GM11168 (cell line): ENCODE data around the gene CHMP4B.

ENCODE experiments used
- in situ Hi-C: fragments of 300-500 bp; cut with MboI; formaldehyde crosslinking; loops from one replicate; pipeline ENCODE4 v1.12.0; 2022; ENCODE audit warnings: low sequenced_read_pairs; ENCODE audit not compliant: unreplicated experiment

Gene CHMP4B

GRCh38 chr20:33836277-33836676 lies 25.1 kb downstream of the CHMP4B start:
- in situ Hi-C loops: no loop called here

- in situ Hi-C loops: no loop called here
Observed at GRCh38 chr20:33837096-33837830, 26.1 kb downstream of the CHMP4B start.

GRCh38 chr20:33838035-33838864 lies 27.1 kb downstream of the CHMP4B start:
- in situ Hi-C loops: no loop called here

DNA sequence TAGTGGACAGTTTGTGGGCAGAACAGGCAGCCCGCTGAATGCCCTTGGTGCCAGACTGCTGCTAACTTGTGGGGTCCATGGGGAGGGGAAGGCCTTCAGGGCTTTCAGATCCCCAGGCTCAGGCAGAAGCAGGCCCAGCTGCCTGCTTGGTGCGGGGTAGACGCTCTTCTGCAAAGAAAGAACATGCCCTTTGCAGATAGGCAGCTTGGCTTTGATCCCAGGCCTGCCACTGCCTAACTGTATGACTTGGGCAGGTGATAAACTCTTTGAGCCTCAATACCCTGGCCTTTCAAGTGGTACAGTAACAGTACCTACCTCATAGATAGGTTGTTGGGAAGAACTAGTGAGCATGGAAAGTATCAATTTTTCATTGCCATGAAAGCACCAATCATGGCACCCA lies 28.4 kb downstream of the CHMP4B start:
- in situ Hi-C loops: no loop called here

- in situ Hi-C loops: no loop called here
Observed at GRCh38 chr20:33840160-33840559, 29.0 kb downstream of the CHMP4B start.

- in situ Hi-C loops: no loop called here
Observed at GRCh38 chr20:33840759-33841435, 29.7 kb downstream of the CHMP4B start.

DNA sequence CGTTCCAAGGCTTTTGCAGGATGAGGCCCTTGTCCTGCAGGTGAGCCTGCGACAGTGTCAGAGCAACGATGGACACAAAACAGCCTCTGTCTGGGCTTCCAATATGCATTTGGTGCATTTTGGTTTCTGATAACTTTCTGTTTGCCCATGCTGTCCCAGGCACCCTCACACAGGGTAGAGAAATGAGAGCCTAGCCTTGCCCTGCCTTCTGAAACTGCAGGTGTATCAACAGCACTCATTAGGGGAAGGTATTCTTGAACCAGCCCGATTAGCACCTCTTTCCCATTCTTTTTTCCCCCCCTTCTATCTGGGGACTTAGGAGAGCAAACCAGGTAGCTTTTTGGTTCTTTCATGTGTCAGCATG lies 30.3 kb downstream of the CHMP4B start:
- in situ Hi-C loops: no loop called here

- in situ Hi-C loops: no loop called here
Observed at GRCh38 chr20:33842346-33842745, 31.2 kb downstream of the CHMP4B start.

GRCh38 chr20:33843050-33843449 lies 31.9 kb downstream of the CHMP4B start:
- in situ Hi-C loops: no loop called here

GRCh38 chr20:33843854-33844253 lies 32.7 kb downstream of the CHMP4B start:
- in situ Hi-C loops: no loop called here

DNA sequence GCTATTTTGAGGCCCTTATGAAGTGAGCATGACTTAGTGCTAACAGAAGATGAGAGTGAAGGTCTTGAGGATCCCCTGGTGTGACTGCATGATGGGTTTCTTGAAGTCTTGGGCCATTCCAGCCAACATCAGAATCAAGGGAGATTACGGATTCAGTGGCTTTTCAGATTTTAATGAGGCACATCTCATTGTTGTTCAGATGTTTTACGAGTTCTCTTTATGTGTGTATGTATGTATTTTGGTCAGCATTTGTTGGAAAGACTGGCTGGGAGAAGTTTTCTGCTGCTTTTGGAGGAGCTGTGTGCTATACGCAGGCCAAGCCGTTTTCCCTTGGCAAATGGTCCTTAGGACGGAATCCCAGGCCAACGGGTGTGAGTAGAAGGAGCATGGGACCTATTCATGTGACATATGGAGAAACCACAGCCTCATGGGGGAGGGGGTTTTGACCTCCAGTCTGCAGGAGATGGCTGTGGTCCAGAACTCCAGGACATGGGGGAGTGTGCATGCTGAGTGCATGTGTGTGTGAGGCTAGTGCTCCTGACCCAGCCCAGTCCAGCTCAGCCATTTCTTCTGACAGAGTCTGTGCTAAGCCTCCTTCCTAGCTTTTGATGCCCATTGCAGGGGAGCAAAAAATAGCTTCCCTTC lies 35.3 kb downstream of the CHMP4B start:
- in situ Hi-C loops: no loop called here

DNA sequence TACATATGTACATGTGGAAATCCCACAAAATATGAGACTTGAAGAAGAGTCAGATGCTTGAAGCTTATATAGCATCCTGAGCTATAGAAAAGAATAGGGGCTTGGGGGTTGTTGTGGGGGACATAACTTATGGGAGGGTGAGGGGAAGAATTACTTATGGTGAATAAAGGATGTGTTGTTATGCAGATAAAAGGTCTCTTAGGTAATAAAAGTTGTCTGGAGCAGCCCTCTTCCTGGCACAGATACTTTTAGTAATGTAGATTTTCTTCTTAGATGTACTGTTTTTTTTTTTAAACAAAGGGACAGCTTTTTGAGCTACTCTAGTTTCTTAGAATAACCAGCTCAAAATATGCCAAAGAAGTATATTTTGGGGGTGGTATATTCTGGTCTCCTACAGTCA lies 35.9 kb downstream of the CHMP4B start:
- in situ Hi-C loops: no loop called here

DNA sequence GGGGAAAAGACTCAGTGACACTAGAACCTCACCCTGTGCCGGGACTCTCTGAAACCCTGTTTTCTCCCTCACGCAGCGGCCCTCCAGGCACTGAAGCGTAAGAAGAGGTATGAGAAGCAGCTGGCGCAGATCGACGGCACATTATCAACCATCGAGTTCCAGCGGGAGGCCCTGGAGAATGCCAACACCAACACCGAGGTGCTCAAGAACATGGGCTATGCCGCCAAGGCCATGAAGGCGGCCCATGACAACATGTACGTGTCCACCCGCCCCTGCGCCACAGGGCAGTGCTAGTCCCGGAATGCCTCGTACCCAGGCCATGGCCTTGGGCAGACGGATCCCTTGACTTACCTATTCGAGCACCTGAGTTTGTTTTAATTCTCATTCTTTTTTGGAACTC lies 37.2 kb downstream of the CHMP4B start:
- in situ Hi-C loops: no loop called here

DNA sequence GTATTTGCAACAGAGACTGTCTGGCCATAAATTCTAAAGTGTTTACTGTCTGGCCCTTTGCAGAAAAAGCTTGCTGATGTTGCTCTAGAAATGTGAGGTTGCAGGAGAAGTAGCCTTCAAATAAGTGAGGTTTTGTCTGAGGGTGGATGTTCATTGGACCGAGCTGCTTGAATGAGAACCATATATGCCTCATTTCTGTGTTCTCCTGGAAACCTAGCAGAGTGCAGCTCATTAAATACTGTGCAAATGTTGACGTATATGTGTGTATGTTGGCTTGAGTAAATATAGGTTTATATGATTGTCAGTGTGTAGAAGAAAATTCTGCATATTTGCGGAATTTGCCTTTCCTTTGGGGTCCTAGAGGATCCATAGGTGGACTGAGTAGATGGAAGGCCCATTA lies 39.0 kb downstream of the CHMP4B start:
- in situ Hi-C loops: loop anchor here (25.0 kb wide), 1 partner anchor 262 kb away; the partner anchor contains the start of gene EIF2S2

GRCh38 chr20:33851842-33852466 lies 40.8 kb downstream of the CHMP4B start:
- in situ Hi-C loops: loop anchor here (25.0 kb wide), 1 partner anchor 260 kb away; the partner anchor contains the start of gene EIF2S2

GRCh38 chr20:33852626-33853506 lies 41.7 kb downstream of the CHMP4B start:
- in situ Hi-C loops: loop anchor here (25.0 kb wide), 1 partner anchor 259 kb away; the partner anchor contains the start of gene EIF2S2

GRCh38 chr20:33853507-33853813 lies 42.3 kb downstream of the CHMP4B start:
- in situ Hi-C loops: loop anchor here (25.0 kb wide), 1 partner anchor 259 kb away; the partner anchor contains the start of gene EIF2S2

DNA sequence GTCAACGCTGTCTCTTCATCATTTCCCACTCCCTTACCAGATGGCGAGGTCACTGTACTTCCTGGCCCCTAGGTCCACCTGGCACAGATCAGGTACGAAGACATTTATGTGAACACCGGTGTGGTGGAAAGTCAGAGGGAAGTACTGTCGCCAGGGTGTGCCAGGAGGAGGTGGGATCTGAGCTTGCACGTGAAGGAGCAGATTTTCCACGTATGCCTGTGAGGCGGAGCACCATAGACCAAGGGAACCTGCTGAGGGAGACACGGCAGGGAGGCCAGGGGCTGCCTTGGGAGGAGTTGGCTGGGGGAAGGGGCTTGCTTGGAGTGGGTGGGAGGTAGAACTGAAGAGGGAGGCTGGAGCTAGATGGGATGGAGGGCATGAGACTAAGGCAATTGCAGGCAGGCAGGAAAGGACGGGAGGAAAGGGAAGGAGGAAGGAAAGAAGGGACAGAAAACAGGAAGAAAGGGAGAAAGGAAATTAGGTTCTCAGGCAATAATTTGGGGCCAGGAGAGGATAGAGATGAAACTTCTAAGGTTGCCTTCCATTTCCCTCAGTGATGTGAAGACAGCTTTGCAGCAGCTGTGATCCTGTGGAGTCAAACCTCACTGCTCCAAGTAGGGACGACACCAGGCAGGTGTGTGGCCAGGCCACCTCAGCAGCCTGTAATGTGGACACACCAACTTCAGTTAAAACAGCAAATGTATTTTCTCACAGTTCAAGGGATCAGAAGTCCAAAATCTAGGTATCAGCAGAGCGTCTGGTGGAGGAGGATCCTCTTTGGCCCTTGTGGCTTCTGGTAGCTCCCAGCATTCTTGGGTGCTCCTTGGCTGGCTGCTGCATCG lies 46.8 kb downstream of the CHMP4B start:
- in situ Hi-C loops: loop anchor here (25.0 kb wide), 1 partner anchor 254 kb away; the partner anchor contains the start of gene EIF2S2
